Measurements from ENCODE around the gene CEMIP2. TPM values are rescaled to one million over a fixed set of nuclear protein-coding genes. Genes with fewer than 3 reads are reported as not detected.

The CEMIP2 gene
- total RNA-seq, 3 donors from 2014 or later (not counting 1 experiment from before 2014, with no cell fraction given): 204 to 326 (median 230) TPM

DNA sequence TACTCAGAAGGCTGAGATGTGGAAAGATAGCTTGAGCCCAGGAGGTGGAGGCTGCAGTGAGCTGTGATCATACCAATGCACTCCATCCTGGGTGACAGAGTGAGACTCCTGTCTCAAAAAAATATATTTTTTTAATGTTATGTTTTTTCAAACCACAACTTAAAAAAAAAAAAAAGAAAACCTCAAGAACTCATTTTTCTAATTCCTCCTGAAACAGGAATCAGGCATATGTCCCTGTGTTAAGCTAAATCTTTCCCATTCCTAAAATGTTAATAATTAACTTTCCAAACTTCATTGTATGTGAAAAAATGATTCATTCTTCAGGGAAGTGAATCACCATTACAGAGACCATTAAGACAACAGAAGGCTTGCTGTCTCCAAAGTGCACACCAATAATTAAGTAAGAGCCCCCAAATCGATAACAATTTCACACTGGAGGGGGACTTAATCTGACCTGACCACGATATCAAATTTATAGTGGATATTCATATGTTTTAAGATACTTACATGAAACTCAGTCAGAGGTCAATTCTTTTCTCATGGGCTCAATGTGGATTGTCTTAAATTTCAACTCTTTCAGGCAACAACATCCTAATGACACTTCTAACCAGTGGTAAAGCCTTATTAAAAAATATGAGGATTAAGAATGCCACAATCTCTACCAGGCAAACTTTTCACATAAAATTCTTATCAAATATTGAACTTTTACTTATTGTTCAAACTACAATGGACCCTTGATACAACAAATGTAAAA lies 5.2 kb downstream of the CEMIP2 start:
- Mint-ChIP-seq H3K27me3 (ENCODE audit: low read depth in 2 of 2) (no peaks in the 10 kb centered on the region), H3K9me3 (no peaks in the 10 kb centered on the region), H3K4me3 (peak overlapping the region; percentile 38), H3K4me1 (peaks cover 91 to 92% of the 10 kb centered on the region in 2 donors), H3K27ac (peak overlapping the region; percentile 88 to 94), H3K36me3 (no peaks in the 10 kb centered on the region)
- no peaks in the 10 kb centered on the region for H3K36me3 ChIP-seq (ENCODE audit: control insufficient read depth, insufficient read depth, low read length)
- DNase-seq (no peak), ATAC-seq (no peak)
- no peaks in the 10 kb centered on the region for H3K27me3 ChIP-seq (ENCODE audit: control insufficient read depth, insufficient read depth, low read length)
- 50% methylated on average over 2 of the region's 2 CpGs for WGBS (ENCODE audit: insufficient coverage)
- no peak overlapping the region for H3K27ac ChIP-seq (ENCODE audit: low read length)
- H3K9me3 ChIP-seq (ENCODE audit: control insufficient read depth, insufficient read depth, low read length): no peaks in the 10 kb centered on the region
- H3K4me1 ChIP-seq (ENCODE audit: control insufficient read depth, insufficient read depth, low read length): peaks cover 22% of the 10 kb centered on the region
- H3K4me3 ChIP-seq (ENCODE audit: low read length): no peak overlapping the region
- intact Hi-C loops (cut with micrococcal nuclease): loop anchor here (10.0 kb wide), 1 partner anchor 48 kb away; no protein-coding TSS in a partner anchor
- TF ChIP-seq, protein P1, sequence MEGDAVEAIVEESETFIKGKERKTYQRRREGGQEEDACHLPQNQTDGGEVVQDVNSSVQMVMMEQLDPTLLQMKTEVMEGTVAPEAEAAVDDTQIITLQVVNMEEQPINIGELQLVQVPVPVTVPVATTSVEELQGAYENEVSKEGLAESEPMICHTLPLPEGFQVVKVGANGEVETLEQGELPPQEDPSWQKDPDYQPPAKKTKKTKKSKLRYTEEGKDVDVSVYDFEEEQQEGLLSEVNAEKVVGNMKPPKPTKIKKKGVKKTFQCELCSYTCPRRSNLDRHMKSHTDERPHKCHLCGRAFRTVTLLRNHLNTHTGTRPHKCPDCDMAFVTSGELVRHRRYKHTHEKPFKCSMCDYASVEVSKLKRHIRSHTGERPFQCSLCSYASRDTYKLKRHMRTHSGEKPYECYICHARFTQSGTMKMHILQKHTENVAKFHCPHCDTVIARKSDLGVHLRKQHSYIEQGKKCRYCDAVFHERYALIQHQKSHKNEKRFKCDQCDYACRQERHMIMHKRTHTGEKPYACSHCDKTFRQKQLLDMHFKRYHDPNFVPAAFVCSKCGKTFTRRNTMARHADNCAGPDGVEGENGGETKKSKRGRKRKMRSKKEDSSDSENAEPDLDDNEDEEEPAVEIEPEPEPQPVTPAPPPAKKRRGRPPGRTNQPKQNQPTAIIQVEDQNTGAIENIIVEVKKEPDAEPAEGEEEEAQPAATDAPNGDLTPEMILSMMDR (IDR thresholded peaks at IDR 0.05): no peak

DNA sequence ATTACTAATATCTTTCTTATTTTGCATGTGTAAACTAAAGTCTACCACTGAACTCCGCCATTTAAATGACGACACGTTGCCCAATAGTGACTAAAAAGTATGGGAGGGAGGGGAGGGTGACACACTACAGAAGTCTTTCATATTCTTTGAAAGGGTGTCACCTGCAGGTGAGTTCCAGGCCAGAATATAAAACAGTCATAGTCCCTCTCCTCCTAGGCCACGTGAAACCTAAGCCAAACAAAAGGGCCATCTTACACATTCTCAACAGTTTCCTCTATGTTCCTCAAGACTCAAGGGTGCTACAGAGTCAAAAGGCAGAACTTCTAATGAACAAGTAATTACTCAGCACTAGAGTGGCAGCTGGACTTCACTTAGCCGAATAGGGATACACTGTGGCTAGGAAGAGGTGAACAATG lies 6.4 kb downstream of the CEMIP2 start:
- DNase-seq: no peak
- H3K27ac Mint-ChIP-seq: peak overlapping the region in 1 of 2 donors; percentile 79
- H3K36me3 Mint-ChIP-seq: no peaks in the 10 kb centered on the region
- H3K9me3 Mint-ChIP-seq: no peaks in the 10 kb centered on the region
- H3K4me3 Mint-ChIP-seq: no peak overlapping the region
- H3K36me3 ChIP-seq (ENCODE audit: control insufficient read depth, insufficient read depth, low read length): no peaks in the 10 kb centered on the region
- H3K27me3 Mint-ChIP-seq (ENCODE audit: low read depth in 2 of 2): no peaks in the 10 kb centered on the region
- WGBS (ENCODE audit: insufficient coverage): 93% methylated on average over 5 of the region's 5 CpGs
- H3K9me3 ChIP-seq (ENCODE audit: control insufficient read depth, insufficient read depth, low read length): no peaks in the 10 kb centered on the region
- no peak overlapping the region for H3K27ac ChIP-seq (ENCODE audit: low read length)
- no peaks in the 10 kb centered on the region for H3K27me3 ChIP-seq (ENCODE audit: control insufficient read depth, insufficient read depth, low read length)
- ATAC-seq: no peak
- peaks cover 11% of the 10 kb centered on the region for H3K4me1 ChIP-seq (ENCODE audit: control insufficient read depth, insufficient read depth, low read length)
- H3K4me1 Mint-ChIP-seq: peaks cover 92 to 93% of the 10 kb centered on the region in 2 donors
- no peak overlapping the region for H3K4me3 ChIP-seq (ENCODE audit: low read length)
- intact Hi-C loops (cut with micrococcal nuclease): loop anchor here (10.0 kb wide), 1 partner anchor 47 kb away; no protein-coding TSS in a partner anchor
- TF ChIP-seq, protein P1 (IDR thresholded peaks at IDR 0.05): no peak

DNA sequence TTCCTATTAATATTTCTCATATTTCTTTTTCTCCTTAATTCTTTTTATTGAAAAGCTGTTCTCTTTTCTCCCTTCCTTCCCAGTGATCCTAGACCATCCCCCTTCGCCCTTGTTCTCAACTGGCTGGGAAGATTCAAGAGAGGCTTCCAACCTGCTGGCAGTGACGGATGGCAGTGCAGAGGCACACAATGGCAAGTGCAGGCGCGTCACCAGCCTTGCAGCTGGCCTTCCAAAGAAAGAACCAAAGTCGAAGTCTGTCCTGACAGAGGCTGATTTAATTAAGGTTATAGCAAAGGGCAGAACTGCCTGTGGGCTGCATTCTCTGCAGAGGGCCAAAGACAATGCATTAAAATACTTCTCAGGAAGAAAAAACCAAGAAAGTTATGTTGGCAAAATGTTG lies 7.4 kb downstream of the CEMIP2 start:
- 89% methylated on average over 5 of the region's 5 CpGs for WGBS (ENCODE audit: insufficient coverage)
- H3K27me3 ChIP-seq (ENCODE audit: control insufficient read depth, insufficient read depth, low read length): no peaks in the 10 kb centered on the region
- DNase-seq: no peak
- Mint-ChIP-seq H3K9me3 (no peaks in the 10 kb centered on the region), H3K4me3 (peak overlapping the region; percentile 10), H3K27me3 (ENCODE audit: low read depth in 2 of 2) (no peaks in the 10 kb centered on the region), H3K4me1 (peaks cover 93 to 94% of the 10 kb centered on the region in 2 donors), H3K27ac (peak overlapping the region; percentile 60 to 79), H3K36me3 (no peaks in the 10 kb centered on the region)
- intact Hi-C loops (cut with micrococcal nuclease): loop anchor here (10.0 kb wide), 1 partner anchor 46 kb away; no protein-coding TSS in a partner anchor
- no peak overlapping the region for H3K4me3 ChIP-seq (ENCODE audit: low read length)
- H3K27ac ChIP-seq (ENCODE audit: low read length): no peak overlapping the region
- TF ChIP-seq, protein P1 (IDR thresholded peaks at IDR 0.05): no peak
- H3K36me3 ChIP-seq (ENCODE audit: control insufficient read depth, insufficient read depth, low read length): no peaks in the 10 kb centered on the region
- ATAC-seq: no peak
- H3K4me1 ChIP-seq (ENCODE audit: control insufficient read depth, insufficient read depth, low read length): peaks cover 11% of the 10 kb centered on the region
- no peaks in the 10 kb centered on the region for H3K9me3 ChIP-seq (ENCODE audit: control insufficient read depth, insufficient read depth, low read length)

All from natural killer cell (primary cell).